ENCODE results near the gene ORC3.
"Not testable (repeated sequence)": the region's sequence is repeated elsewhere in the genome, so short reads cannot be mapped to it uniquely, and the experiment has no call there.

The ORC3 gene

GRCh38 chr6:87708581-87709427 is 118.9 kb downstream of the ORC3 start:
- H3K4me1 ChIP-seq (ENCODE audit: control insufficient read depth in 5 of 5, insufficient read depth in 5 of 5, low read length in 5 of 5): not testable (repeated sequence)

GRCh38 chr6:87710090-87710489 is 120.2 kb downstream of the ORC3 start:
- no peaks in the 10 kb centered on the region for H3K9me3 ChIP-seq (ENCODE audit: control insufficient read depth in 5 of 5, low read length in 5 of 5)
- H3K4me1 ChIP-seq (ENCODE audit: control insufficient read depth in 5 of 5, insufficient read depth in 5 of 5, low read length in 5 of 5): peaks cover 0 to 3% (median 0%) of the 10 kb centered on the region in 5 donors
- H3K27me3 ChIP-seq (ENCODE audit: control insufficient read depth in 5 of 5, insufficient read depth in 4 of 5, low read length in 5 of 5): no peaks in the 10 kb centered on the region
- no peak overlapping the region for H3K4me3 ChIP-seq (ENCODE audit: low read depth in 1 of 5, low read length in 5 of 5)
- H3K9ac ChIP-seq (ENCODE audit: low read length in 5 of 5): no peak overlapping the region
- no peaks in the 10 kb centered on the region for H3K36me3 ChIP-seq (ENCODE audit: control insufficient read depth in 5 of 5, insufficient read depth in 5 of 5, low read length in 5 of 5)
- H3K27ac ChIP-seq (ENCODE audit: low read depth, low read length): no peak overlapping the region

More at GRCh38 chr6:87708581-87709427, 118.9 kb downstream of the ORC3 start:
- H3K27me3 ChIP-seq (ENCODE audit: control insufficient read depth in 5 of 5, insufficient read depth in 4 of 5, low read length in 5 of 5); H3K9me3 ChIP-seq (ENCODE audit: control insufficient read depth in 5 of 5, low read length in 5 of 5); H3K36me3 ChIP-seq (ENCODE audit: control insufficient read depth in 5 of 5, insufficient read depth in 5 of 5, low read length in 5 of 5); H3K27ac ChIP-seq (ENCODE audit: low read depth, low read length); H3K4me3 ChIP-seq (ENCODE audit: low read depth in 1 of 5, low read length in 5 of 5); H3K9ac ChIP-seq (ENCODE audit: low read length in 5 of 5): not testable (repeated sequence)

DNA sequence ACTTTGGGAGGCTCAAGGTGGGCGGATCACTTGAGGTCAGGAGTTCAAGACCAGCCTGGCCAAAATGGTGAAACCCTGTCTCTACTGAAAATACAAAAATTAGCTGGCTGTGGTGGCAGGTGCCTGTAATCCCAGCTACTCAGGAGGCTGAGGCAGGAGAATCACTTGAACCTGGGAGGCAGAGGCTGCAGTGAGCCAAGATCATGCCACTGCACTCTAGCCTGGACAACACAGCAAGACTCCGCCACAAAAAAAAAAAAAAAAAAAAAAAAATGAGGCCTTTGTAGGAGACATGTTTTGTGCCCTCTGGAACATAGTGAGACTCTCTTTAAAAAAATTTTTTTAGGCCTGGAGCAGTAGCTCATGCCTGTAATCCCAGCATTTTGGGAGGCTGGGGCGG is 122.8 kb downstream of the ORC3 start:
- H3K9ac ChIP-seq (ENCODE audit: low read length in 5 of 5); H3K9me3 ChIP-seq (ENCODE audit: control insufficient read depth in 5 of 5, low read length in 5 of 5); H3K36me3 ChIP-seq (ENCODE audit: control insufficient read depth in 5 of 5, insufficient read depth in 5 of 5, low read length in 5 of 5); H3K4me1 ChIP-seq (ENCODE audit: control insufficient read depth in 5 of 5, insufficient read depth in 5 of 5, low read length in 5 of 5); H3K4me3 ChIP-seq (ENCODE audit: low read depth in 1 of 5, low read length in 5 of 5); H3K27me3 ChIP-seq (ENCODE audit: control insufficient read depth in 5 of 5, insufficient read depth in 4 of 5, low read length in 5 of 5); H3K27ac ChIP-seq (ENCODE audit: low read depth, low read length): not testable (repeated sequence)

DNA sequence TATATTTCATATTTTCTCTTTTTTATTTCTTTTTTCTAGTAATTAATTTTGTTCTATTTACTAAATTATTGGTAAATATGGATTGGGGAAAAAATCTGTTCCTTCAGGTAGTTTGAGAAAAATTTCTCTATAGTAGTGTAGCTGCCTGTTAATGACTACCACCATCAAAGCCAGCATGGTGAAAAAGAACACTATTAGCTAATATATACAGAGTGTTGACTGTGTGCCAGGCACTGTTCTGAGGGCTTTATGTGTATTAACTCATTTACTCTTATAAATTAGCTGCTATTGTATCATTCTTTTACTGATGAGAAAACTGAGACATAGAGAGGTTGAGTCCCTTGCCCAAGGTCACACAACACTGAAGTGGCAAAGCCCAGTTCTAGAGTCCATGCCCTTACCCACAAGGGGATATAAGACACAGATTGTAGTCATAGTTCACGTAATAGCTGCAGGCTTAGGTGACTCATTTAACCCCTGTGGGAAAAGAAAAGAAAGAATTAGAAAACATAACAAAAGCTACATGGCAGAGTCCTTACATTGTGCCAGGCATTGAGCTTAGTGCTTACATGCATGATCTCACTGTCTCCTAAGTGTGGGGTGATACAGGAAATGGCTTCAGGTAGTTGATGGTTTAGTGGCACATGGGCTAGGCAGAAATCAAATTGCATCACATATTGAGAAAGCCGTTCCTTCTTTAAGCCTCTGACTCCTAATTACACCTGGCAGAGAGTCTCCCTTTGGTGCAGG is 124.3 kb downstream of the ORC3 start:
- H3K9me3 ChIP-seq (ENCODE audit: control insufficient read depth in 5 of 5, low read length in 5 of 5): no peaks in the 10 kb centered on the region
- no peak overlapping the region for H3K27ac ChIP-seq (ENCODE audit: low read depth, low read length)
- no peaks in the 10 kb centered on the region for H3K36me3 ChIP-seq (ENCODE audit: control insufficient read depth in 5 of 5, insufficient read depth in 5 of 5, low read length in 5 of 5)
- H3K9ac ChIP-seq (ENCODE audit: low read length in 5 of 5): no peak overlapping the region
- no peak overlapping the region for H3K4me3 ChIP-seq (ENCODE audit: low read depth in 1 of 5, low read length in 5 of 5)
- no peaks in the 10 kb centered on the region for H3K27me3 ChIP-seq (ENCODE audit: control insufficient read depth in 5 of 5, insufficient read depth in 4 of 5, low read length in 5 of 5)
- H3K4me1 ChIP-seq (ENCODE audit: control insufficient read depth in 5 of 5, insufficient read depth in 5 of 5, low read length in 5 of 5): peaks cover 3 to 9% (median 7%) of the 10 kb centered on the region in 5 donors

Measured in subcutaneous abdominal adipose tissue (tissue), 5 donors.